GM21447 (cell line): ENCODE data around the gene GCG.

ENCODE experiments used
- ATAC-seq: cut with Tn5 transposase; IDR thresholded peaks from one replicate; pipeline ENCODE4 v1.9.1; 2021; ENCODE audit not compliant: unreplicated experiment

GCG gene

GRCh38 chr2:162106146-162106551 is 45.9 kb downstream of the GCG start:
- ATAC-seq, result no peak

- no peak for ATAC-seq
These were observed 48.5 kb downstream of the GCG start for GRCh38 chr2:162103443-162104009.

GRCh38 chr2:162100579-162100978 is 51.5 kb downstream of the GCG start:
- ATAC-seq, result no peak

- no peak for ATAC-seq
These were observed 52.2 kb downstream of the GCG start for GRCh38 chr2:162099836-162100235.
